Activated CD4-positive, CD25-positive, alpha-beta regulatory T cell treated with anti-CD3 and anti-CD28 coated beads, Interleukin-2, amount 50 U/mL, for 72 hours (primary cell): ENCODE results near the gene DHDDS.

Source experiments
- DNase-seq: peaks from one replicate; pipeline ENCODE4 v3.0.0; 2021

The DHDDS gene

GRCh38 chr1:26418865-26419349 is 13.2 kb upstream of the DHDDS start:
- DNase-seq = no peak

GRCh38 chr1:26419494-26419893 is 12.6 kb upstream of the DHDDS start:
- no peak for DNase-seq

- no peak for DNase-seq
These were observed 2.4 kb upstream of the DHDDS start for GRCh38 chr1:26429721-26430120.

- DNase-seq = no peak
These were observed 672 bp downstream of the DHDDS start for GRCh38 chr1:26432793-26433192.

GRCh38 chr1:26434161-26434752 is 2.1 kb downstream of the DHDDS start:
- no peak for DNase-seq

- no peak for DNase-seq
These were observed 5.9 kb downstream of the DHDDS start for GRCh38 chr1:26438041-26438440.

- DNase-seq = no peak
These were observed 8.1 kb downstream of the DHDDS start for GRCh38 chr1:26440259-26440658.

GRCh38 chr1:26449868-26450267 is 17.7 kb downstream of the DHDDS start:
- no peak for DNase-seq

GRCh38 chr1:26450908-26451307 is 18.8 kb downstream of the DHDDS start:
- no peak for DNase-seq

- no peak for DNase-seq
These were observed 20.5 kb downstream of the DHDDS start for GRCh38 chr1:26452459-26453183.

- DNase-seq = no peak
These were observed 27.0 kb downstream of the DHDDS start for GRCh38 chr1:26459148-26459547.

- no peak for DNase-seq
These were observed 27.5 kb downstream of the DHDDS start for GRCh38 chr1:26459573-26460031.

- DNase-seq = no peak
These were observed 36.8 kb downstream of the DHDDS start for GRCh38 chr1:26468911-26469310.

- DNase-seq = no peak
These were observed 37.4 kb downstream of the DHDDS start for GRCh38 chr1:26469558-26469957.

GRCh38 chr1:26470878-26471497 is 38.9 kb downstream of the DHDDS start:
- no peak for DNase-seq

- peak; percentile 52 for DNase-seq
These were observed 39.6 kb downstream of the DHDDS start for GRCh38 chr1:26471498-26472319.

GRCh38 chr1:26472320-26472900 is 40.3 kb downstream of the DHDDS start, which contains the start of gene HMGN2:
HMGN2 (plus strand) TSS chr1:26472440; CDS start chr1:26472613, 173 bp downstream.
- peak; percentile 86 for DNase-seq

GRCh38 chr1:26472901-26473845 is 41.1 kb downstream of the DHDDS start:
- DNase-seq = peak; percentile 97

- no peak for DNase-seq
These were observed 42.7 kb downstream of the DHDDS start for GRCh38 chr1:26474818-26475217.

GRCh38 chr1:26475989-26476388 is 43.9 kb downstream of the DHDDS start:
- DNase-seq = no peak

- DNase-seq = no peak
These were observed 44.8 kb downstream of the DHDDS start for GRCh38 chr1:26476958-26477357.
